K562 (cell line): ENCODE results near the gene MYO7A. TPM values are rescaled to one million over a fixed set of nuclear protein-coding genes. Genes with fewer than 3 reads are reported as not detected.

Source experiments
- ATAC-seq: fragments of 200-7000 bp; cut with Tn5 transposase; 3 replicates; pipeline ENCODE4 v1.9.1; 2020; ENCODE audit warnings: moderate library complexity
- BruUV-seq: library from RNA; stranded (reverse); fragments of 400-500 nt; replicated peaks from 2 replicates; lab custom pipeline; 2021; lab: Mats Ljungman, UMichigan
- CTCF ChIA-PET: fragments of 300-600 bp; formaldehyde crosslinking; extraction: SDS; loops from one replicate; lab custom pipeline; 2021; ENCODE audit warnings: low intra/inter-chr PET ratio; lab: Yijun Ruan, JAX
- POLR2A ChIA-PET: fragments of 300-600, 350-650 bp; sonication (Branson Sonifier 250); formaldehyde crosslinking; extraction: SDS; loops from one replicate; lab custom pipeline; 2021; ENCODE audit warnings: antibody characterized with exemption, inconsistent platforms; lab: Yijun Ruan, JAX
- DNase-seq, 4 experiments: peaks; one replicate each; pipeline versions ENCODE4 v3.0.0 to v3.0.0-alpha.2; 2011 to 2018; ENCODE audit warnings: low spot score in 3 of 4, mixed read lengths in 3 of 4; ENCODE audit errors: extremely low read depth in 1 of 4
- FAIRE-seq: peaks from 2 replicates; lab custom pipeline; 2011; peaks lifted over from hg19 to GRCh38; lab: Jason Lieb, UNC
- H2AFZ ChIP-seq: 2 replicates; pipeline ENCODE4 v1.6.0; 2011; ENCODE audit warnings: low read depth, low read length, control low read depth, inconsistent platforms
- H3K27ac ChIP-seq: fragments of 200-600 bp; 3 replicates; pipeline ENCODE4 v1.8.0; 2011; ENCODE audit warnings: low read depth, mild to moderate bottlenecking, control low read depth, inconsistent platforms, low read length, moderate library complexity, mixed read lengths; ENCODE audit errors: extremely low read depth
- H3K27me3 ChIP-seq, 2 experiments: fragments of 300-600 bp in 1 of 2; 2 replicates in 1 of 2; 3 replicates in 1 of 2; pipeline versions ENCODE4 v1.6.0 to v1.8.0; 2011; ENCODE audit warnings: inconsistent platforms in 2 of 2, low read length in 2 of 2, mild to moderate bottlenecking in 1 of 2, mixed read lengths in 1 of 2, moderate library complexity in 1 of 2; ENCODE audit not compliant: control insufficient read depth in 2 of 2, insufficient read depth in 2 of 2
- H3K36me3 ChIP-seq: fragments of 300-600 bp; 3 replicates; pipeline ENCODE4 v1.8.0; 2011; ENCODE audit warnings: mild to moderate bottlenecking, low read length, inconsistent platforms; ENCODE audit not compliant: control insufficient read depth, insufficient read depth
- H3K4me1 ChIP-seq, 2 experiments: fragments of 200-600 bp in 1 of 2; replicated peaks in 1 of 2; 2 replicates in 1 of 2; 3 replicates in 1 of 2; pipeline versions ENCODE4 v1.5.1 to v1.8.0; 2011; ENCODE audit warnings: inconsistent platforms in 2 of 2, low read length in 2 of 2, mild to moderate bottlenecking in 1 of 2, mixed read lengths in 1 of 2, moderate library complexity in 1 of 2; ENCODE audit not compliant: control insufficient read depth in 2 of 2, insufficient read depth in 2 of 2
- H3K4me2 ChIP-seq: 2 replicates; pipeline ENCODE4 v1.6.1; 2011; ENCODE audit warnings: low read length, control low read depth, inconsistent platforms, mixed read lengths; ENCODE audit not compliant: insufficient read depth
- H3K4me3 ChIP-seq: fragments of 200-600 bp; sonication (generic), shearing (Covaris generic); 2 replicates; pipeline ENCODE4 v1.5.1; 2016; ENCODE audit warnings: control low read depth, inconsistent platforms
- H3K79me2 ChIP-seq: fragments of 200-600 bp; 3 replicates; pipeline ENCODE4 v1.8.0; 2011; ENCODE audit warnings: low read length, inconsistent platforms; ENCODE audit not compliant: control insufficient read depth, insufficient read depth
- H3K9ac ChIP-seq, 2 experiments: 2 replicates each; pipeline versions ENCODE4 v1.6.0 to v1.6.1; 2011; ENCODE audit warnings: low read depth in 2 of 2, low read length in 2 of 2, control low read depth in 1 of 2, inconsistent platforms in 1 of 2, mild to moderate bottlenecking in 1 of 2, mixed read lengths in 1 of 2; ENCODE audit not compliant: insufficient read depth in 1 of 2
- H3K9me1 ChIP-seq: one replicate; pipeline ENCODE4 v1.6.0; 2011; ENCODE audit warnings: inconsistent platforms, mild to moderate bottlenecking, low read length, moderate library complexity; ENCODE audit not compliant: control insufficient read depth, insufficient read depth
- H3K9me3 ChIP-seq: replicated peaks from 2 replicates; pipeline ENCODE4 v1.5.1; 2011; ENCODE audit warnings: low read depth, low read length, inconsistent platforms; ENCODE audit not compliant: control insufficient read depth, insufficient read depth
- H4K20me1 ChIP-seq: replicated peaks from 2 replicates; pipeline ENCODE4 v1.6.1; 2011; ENCODE audit warnings: low read length, inconsistent platforms, mixed read lengths; ENCODE audit not compliant: control insufficient read depth, insufficient read depth
- CCNT2 ChIP-seq: IDR thresholded peaks from 2 replicates; pipeline ENCODE4 v1.6.1; 2011; ENCODE audit warnings: borderline replicate concordance, low read depth, mild to moderate bottlenecking, moderate library complexity, mixed read lengths, low read length; ENCODE audit not compliant: insufficient read length; ENCODE audit errors: extremely low read depth
- SRSF1 ChIP-seq: fragments of 200-400 bp; formaldehyde crosslinking; IDR thresholded peaks from 2 replicates; pipeline ENCODE4 v1.6.1; 2017; ENCODE audit warnings: mild to moderate bottlenecking, low read depth, low read length, moderate library complexity
- ZNF224 ChIP-seq: sonication (generic); formaldehyde crosslinking; IDR thresholded peaks from 2 replicates; pipeline ENCODE4 v1.8.0; 2022; ENCODE audit warnings: mild to moderate bottlenecking, missing genetic modification reagents
- ZSCAN32 ChIP-seq: fragments of 450-650 bp; formaldehyde crosslinking; IDR thresholded peaks from 2 replicates; pipeline ENCODE4 v1.4.0; 2020; ENCODE audit warnings: mild to moderate bottlenecking, moderate library complexity
- WGBS: fragments of 100-300 bp; shearing (Covaris generic); methylation state at CpG from one replicate; pipeline ENCODE4 v1.1.6; 2016; ENCODE audit warnings: low coverage, mixed read lengths; ENCODE audit not compliant: insufficient coverage; ENCODE audit errors: missing lambda C conversion rate; 5-methylcytosine and 5-hydroxymethylcytosine counted together
- in situ Hi-C: fragments of 300-500 bp; cut with MboI; formaldehyde crosslinking; loops from 4 replicates; pipeline ENCODE4 v1.15.0; 2018; ENCODE audit warnings: inconsistent platforms, mixed read lengths
- intact Hi-C: fragments of 100-400 bp; cut with micrococcal nuclease; formaldehyde crosslinking; loops from 2 replicates; pipeline ENCODE4 v1.14.2; 2022
- polyA plus RNA-seq, 8 experiments: library from polyadenylated mRNA; depleted of rRNA in 4 of 8; stranded (reverse) in 5 of 8; unstranded in 3 of 8; fragments of >200 nt; fragmentation: Nextera tagmentation in 2 of 8; fragmentation: Illumina TruSeq in 1 of 8; extraction: Ambion mirVana in 2 of 8; extraction: Trizol in 1 of 8; gene quantifications; 2 replicates each; pipeline versions ENCODE4 v1.2.1 to v1.2.3, GENCODE V29; 2011 to 2014; ENCODE audit warnings: inconsistent platforms in 1 of 8, missing spikeins in 1 of 8
- total RNA-seq, 7 experiments: library from RNA; depleted of rRNA in 6 of 7; stranded (reverse); fragments of >200 nt in 6 of 7; fragmentation: Illumina TruSeq in 2 of 7; extraction: Trizol in 2 of 7; gene quantifications; 2 replicates each; pipeline versions ENCODE4 v1.2.1 to v1.2.3, GENCODE V29; 2011 to 2021; ENCODE audit warnings: low replicate concordance in 1 of 7
- TF ChIP-seq, protein P1 (sequence below): sonication (generic); formaldehyde crosslinking; IDR thresholded peaks from 2 replicates; pipeline ENCODE4 v1.8.0; 2022; ENCODE audit warnings: missing genetic modification reagents, mild to moderate bottlenecking, moderate library complexity, borderline replicate concordance

Gene MYO7A
- total and polyA plus RNA-seq, 9 of the 15 experiments (the other 6 are each of a cell fraction or from before 2014, with no cell fraction given), result 0.01 to 0.11 (median 0.07) TPM; not detected in 1

DNA sequence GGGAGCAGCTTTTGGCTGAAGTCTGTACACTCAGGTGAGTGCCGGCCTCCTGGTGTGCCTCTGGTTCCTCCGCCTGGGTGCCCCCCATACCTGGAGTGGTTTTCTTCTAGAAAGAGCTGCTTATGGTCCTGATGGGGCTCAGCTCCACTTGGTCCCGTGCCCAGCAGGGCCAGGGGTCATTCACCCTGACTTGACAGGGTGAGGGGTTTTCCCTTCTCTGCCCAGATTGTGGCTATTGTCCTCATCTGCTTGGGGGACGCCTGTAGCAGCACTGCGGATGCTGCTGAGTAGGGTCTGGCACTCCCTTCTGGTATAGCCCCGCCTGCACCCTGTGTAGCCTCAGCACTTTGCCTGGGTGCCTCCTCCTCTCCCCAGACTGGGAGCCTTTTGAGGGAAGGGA, 17.2 kb upstream of the MYO7A start:
- intact Hi-C loops (loop anchor here (2.0 to 5.0 kb wide), 2 partner anchors 20 to 189 kb away; no protein-coding TSS in a partner anchor), in situ Hi-C loops (no loop called here)
- Histone ChIP-seq H3K9me3 (no peaks in the 10 kb centered on the region), H3K4me2 (no peak overlapping the region), H4K20me1 (no peaks in the 10 kb centered on the region), H3K27ac (no peak overlapping the region), H3K9ac (no peak overlapping the region), H3K79me2 (no peaks in the 10 kb centered on the region), H3K36me3 (no peaks in the 10 kb centered on the region), H3K4me3 (no peak overlapping the region), H2AFZ (no peak overlapping the region), H3K9me1 (no peaks in the 10 kb centered on the region), H3K27me3 (peaks cover 12 to 70% of the 10 kb centered on the region in 2 experiments; a peak in 4 of 5 replicates), H3K4me1 (peaks cover 0 to 17% of the 10 kb centered on the region in 2 experiments; a peak in 2 of 5 replicates)
- ATAC-seq, result no peak
- ChIA-PET POLR2A (interaction anchor here (0.7 kb wide), 1 partner anchor 88 kb away, joined by 3 read pairs; no protein-coding TSS in a partner anchor), CTCF (interaction anchor here (1.3 kb wide), 1 partner anchor 63 kb away, joined by 4 read pairs; no protein-coding TSS in a partner anchor)
- FAIRE-seq, result no peak
- no peak for TF ChIP-seq ZSCAN32 (CRISPR knock-in tag)
- TF ChIP-seq ZNF224 (CRISPR knock-in tag), result no peak
- TF ChIP-seq, protein P1, sequence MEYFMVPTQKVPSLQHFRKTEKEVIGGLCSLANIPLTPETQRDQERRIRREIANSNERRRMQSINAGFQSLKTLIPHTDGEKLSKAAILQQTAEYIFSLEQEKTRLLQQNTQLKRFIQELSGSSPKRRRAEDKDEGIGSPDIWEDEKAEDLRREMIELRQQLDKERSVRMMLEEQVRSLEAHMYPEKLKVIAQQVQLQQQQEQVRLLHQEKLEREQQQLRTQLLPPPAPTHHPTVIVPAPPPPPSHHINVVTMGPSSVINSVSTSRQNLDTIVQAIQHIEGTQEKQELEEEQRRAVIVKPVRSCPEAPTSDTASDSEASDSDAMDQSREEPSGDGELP (CRISPR knock-in tag), result no peak
- no peak for TF ChIP-seq SRSF1
- TF ChIP-seq CCNT2, result no peak
- no peak for DNase-seq
- BruUV-seq, result no TSS peak
- WGBS, result 0% methylated on average over 5 of the region's 6 CpGs
